K562 (cell line): ENCODE measurements around the gene LAMA5. TPM values are rescaled to one million over a fixed set of nuclear protein-coding genes. Genes with fewer than 3 reads are reported as not detected.
A peak's percentile ranks its signal among the peaks of the same experiment; 100 is the strongest.

ENCODE experiments used
- DDX20 ChIP-seq: fragments of 450-650 bp; IDR thresholded peaks from 2 replicates; pipeline ENCODE4 v1.6.1; 2016; ENCODE audit warnings: missing genetic modification characterization, low read depth, mild to moderate bottlenecking, missing compliant biosample characterization, moderate library complexity
- ETV6 ChIP-seq, 3 experiments: fragments of 150-350 bp in 1 of 3; sonication (generic) in 1 of 3; formaldehyde crosslinking in 1 of 3; IDR thresholded peaks; 2 replicates each; pipeline versions ENCODE4 v1.6.1 to v1.8.0; 2014 to 2022; ENCODE audit warnings: borderline replicate concordance in 2 of 3, low read depth in 2 of 3, antibody characterized with exemption in 1 of 3, low read length in 1 of 3, mild to moderate bottlenecking in 1 of 3, missing genetic modification reagents in 1 of 3
- EZH2 ChIP-seq: IDR thresholded peaks from 2 replicates; pipeline ENCODE4 v1.6.1; 2012; ENCODE audit warnings: low read depth, mild to moderate bottlenecking, inconsistent platforms, low read length, borderline replicate concordance
- FOXK1 ChIP-seq: sonication (generic); formaldehyde crosslinking; IDR thresholded peaks from 2 replicates; pipeline ENCODE4 v1.8.0; 2022; ENCODE audit warnings: missing genetic modification reagents, mild to moderate bottlenecking, borderline replicate concordance
- JUND ChIP-seq, 2 experiments: IDR thresholded peaks; 2 replicates in 1 of 2; 3 replicates in 1 of 2; pipeline ENCODE4 v1.6.1; 2011; ENCODE audit warnings: borderline replicate concordance in 2 of 2, low read depth in 2 of 2, low read length in 2 of 2, improper control_type of control experiment in 1 of 2, missing biosample characterization in 1 of 2, missing genetic modification characterization in 1 of 2, missing genetic modification reagents in 1 of 2
- NR2C1 ChIP-seq, 2 experiments: fragments of 450-650 bp; IDR thresholded peaks; 2 replicates each; pipeline ENCODE4 v1.6.1; 2017; ENCODE audit warnings: mild to moderate bottlenecking in 2 of 2, antibody characterized with exemption in 1 of 2, inconsistent platforms in 1 of 2, missing compliant biosample characterization in 1 of 2, missing genetic modification characterization in 1 of 2
- SMAD1 ChIP-seq: fragments of 150-350 bp; IDR thresholded peaks from 2 replicates; pipeline ENCODE4 v1.6.1; 2014; ENCODE audit warnings: low read length, low read depth; ENCODE audit not compliant: partially characterized antibody
- SP1 ChIP-seq: sonication (generic); formaldehyde crosslinking; IDR thresholded peaks from 2 replicates; pipeline ENCODE4 v1.8.1; 2022; ENCODE audit warnings: mild to moderate bottlenecking, missing genetic modification reagents
- TSC22D4 ChIP-seq: fragments of 450-650 bp; IDR thresholded peaks from 2 replicates; pipeline ENCODE4 v1.6.1; 2016; ENCODE audit warnings: missing genetic modification characterization, missing biosample characterization, control low read depth
- XRCC5 ChIP-seq: fragments of 200-400 bp; formaldehyde crosslinking; IDR thresholded peaks from 2 replicates; pipeline ENCODE4 v1.6.1; 2017; ENCODE audit warnings: low read depth, mild to moderate bottlenecking, low read length
- ZNF146 ChIP-seq: IDR thresholded peaks from one replicate; pipeline ENCODE4 v1.6.1; 2018; ENCODE audit warnings: missing compliant biosample characterization; ENCODE audit not compliant: unreplicated experiment
- polyA plus RNA-seq, 8 experiments: library from polyadenylated mRNA; depleted of rRNA in 4 of 8; stranded (reverse) in 5 of 8; unstranded in 3 of 8; fragments of >200 nt; fragmentation: Nextera tagmentation in 2 of 8; fragmentation: Illumina TruSeq in 1 of 8; extraction: Ambion mirVana in 2 of 8; extraction: Trizol in 1 of 8; gene quantifications; 2 replicates each; pipeline versions ENCODE4 v1.2.1 to v1.2.3, GENCODE V29; 2011 to 2014; ENCODE audit warnings: inconsistent platforms in 1 of 8, missing spikeins in 1 of 8
- total RNA-seq, 7 experiments: library from RNA; depleted of rRNA in 6 of 7; stranded (reverse); fragments of >200 nt in 6 of 7; fragmentation: Illumina TruSeq in 2 of 7; extraction: Trizol in 2 of 7; gene quantifications; 2 replicates each; pipeline versions ENCODE4 v1.2.1 to v1.2.3, GENCODE V29; 2011 to 2021; ENCODE audit warnings: low replicate concordance in 1 of 7
- TF ChIP-seq, protein P1 (sequence below): fragments of 450-650 bp; IDR thresholded peaks from 2 replicates; pipeline ENCODE4 v1.6.1; 2016
- TF ChIP-seq, protein P2 (sequence below): sonication (generic); formaldehyde crosslinking; IDR thresholded peaks from 2 replicates; pipeline ENCODE4 v1.8.1; 2022; ENCODE audit warnings: missing genetic modification reagents
- TF ChIP-seq, protein P3 (sequence below): sonication (generic); formaldehyde crosslinking; IDR thresholded peaks from 2 replicates; pipeline ENCODE4 v1.8.0; 2023; ENCODE audit warnings: mild to moderate bottlenecking, missing genetic modification reagents
- TF ChIP-seq, protein P4 (sequence below): fragments of 250-450 bp; sonication (Bioruptor Pico); IDR thresholded peaks from 2 replicates; pipeline ENCODE4 v1.4.0; 2020

Gene LAMA5
- total and polyA plus RNA-seq, 9 of the 15 experiments (the other 6 are each of a cell fraction or from before 2014, with no cell fraction given) = 0.31 to 101 (median 7.8) TPM

DNA sequence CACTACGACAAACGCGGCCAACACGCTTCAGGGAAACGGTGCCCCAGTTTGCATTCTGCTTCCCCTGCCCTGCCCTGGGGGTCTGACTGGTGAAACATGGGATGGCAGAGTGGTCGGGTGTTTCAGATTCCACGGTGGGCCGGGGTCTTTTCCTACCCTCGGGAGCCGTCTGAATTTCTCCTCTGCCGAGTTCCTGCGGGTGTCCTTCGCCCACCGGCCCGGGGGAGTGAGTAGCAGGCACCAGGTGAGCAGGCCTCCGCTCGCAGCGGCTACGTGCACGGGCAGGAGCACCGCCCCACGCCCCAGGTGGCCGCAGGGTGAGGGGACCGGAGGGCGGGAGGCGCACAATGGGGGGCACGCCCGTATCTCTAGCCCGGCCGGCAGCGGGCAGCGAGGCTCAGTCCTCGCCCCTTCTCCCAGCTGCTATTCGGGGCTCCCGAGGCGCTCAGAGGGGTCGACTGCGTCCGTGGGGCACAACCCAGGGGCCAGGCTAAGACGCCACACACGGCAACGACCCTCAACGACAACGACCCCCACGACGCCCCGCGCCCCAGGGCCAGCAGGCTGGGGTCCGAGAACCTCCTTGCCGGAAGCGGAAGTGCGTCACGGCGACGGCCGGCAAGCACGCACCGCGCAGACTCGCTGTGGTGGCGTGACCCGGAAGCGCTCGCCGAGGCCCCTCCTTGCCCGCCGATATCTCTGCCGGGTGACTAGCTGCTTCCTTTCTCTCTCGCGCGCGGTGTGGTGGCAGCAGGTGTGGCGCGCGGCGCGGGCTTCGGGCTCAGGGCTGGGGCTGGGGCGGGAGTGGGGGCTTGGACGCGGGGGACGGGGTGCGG lies 19.5 kb upstream of the LAMA5 start, which contains the start of gene RPS21 (continued):
- TF ChIP-seq, protein P1, sequence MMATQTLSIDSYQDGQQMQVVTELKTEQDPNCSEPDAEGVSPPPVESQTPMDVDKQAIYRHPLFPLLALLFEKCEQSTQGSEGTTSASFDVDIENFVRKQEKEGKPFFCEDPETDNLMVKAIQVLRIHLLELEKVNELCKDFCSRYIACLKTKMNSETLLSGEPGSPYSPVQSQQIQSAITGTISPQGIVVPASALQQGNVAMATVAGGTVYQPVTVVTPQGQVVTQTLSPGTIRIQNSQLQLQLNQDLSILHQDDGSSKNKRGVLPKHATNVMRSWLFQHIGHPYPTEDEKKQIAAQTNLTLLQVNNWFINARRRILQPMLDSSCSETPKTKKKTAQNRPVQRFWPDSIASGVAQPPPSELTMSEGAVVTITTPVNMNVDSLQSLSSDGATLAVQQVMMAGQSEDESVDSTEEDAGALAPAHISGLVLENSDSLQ = peak; percentile 64; the same call in 1 of the 2 replicates
- TF ChIP-seq, protein P2, sequence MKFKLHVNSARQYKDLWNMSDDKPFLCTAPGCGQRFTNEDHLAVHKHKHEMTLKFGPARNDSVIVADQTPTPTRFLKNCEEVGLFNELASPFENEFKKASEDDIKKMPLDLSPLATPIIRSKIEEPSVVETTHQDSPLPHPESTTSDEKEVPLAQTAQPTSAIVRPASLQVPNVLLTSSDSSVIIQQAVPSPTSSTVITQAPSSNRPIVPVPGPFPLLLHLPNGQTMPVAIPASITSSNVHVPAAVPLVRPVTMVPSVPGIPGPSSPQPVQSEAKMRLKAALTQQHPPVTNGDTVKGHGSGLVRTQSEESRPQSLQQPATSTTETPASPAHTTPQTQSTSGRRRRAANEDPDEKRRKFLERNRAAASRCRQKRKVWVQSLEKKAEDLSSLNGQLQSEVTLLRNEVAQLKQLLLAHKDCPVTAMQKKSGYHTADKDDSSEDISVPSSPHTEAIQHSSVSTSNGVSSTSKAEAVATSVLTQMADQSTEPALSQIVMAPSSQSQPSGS (CRISPR knock-in tag) = no peak
- TF ChIP-seq JUND (IDR thresholded peaks at IDR 0.05; ENCODE audit: borderline replicate concordance, low read depth, low read length) = no peak
- no peak; the same call in 2 of the 3 replicates for TF ChIP-seq JUND (tag; IDR thresholded peaks at IDR 0.05; ENCODE audit: borderline replicate concordance, low read depth, low read length)
- TF ChIP-seq SP1 (CRISPR knock-in tag) = peak; percentile 78
- TF ChIP-seq SMAD1 = no peak
- no peak for TF ChIP-seq TSC22D4
- TF ChIP-seq FOXK1 (CRISPR knock-in tag) = no peak
- no peak for TF ChIP-seq XRCC5
- TF ChIP-seq, protein P3, sequence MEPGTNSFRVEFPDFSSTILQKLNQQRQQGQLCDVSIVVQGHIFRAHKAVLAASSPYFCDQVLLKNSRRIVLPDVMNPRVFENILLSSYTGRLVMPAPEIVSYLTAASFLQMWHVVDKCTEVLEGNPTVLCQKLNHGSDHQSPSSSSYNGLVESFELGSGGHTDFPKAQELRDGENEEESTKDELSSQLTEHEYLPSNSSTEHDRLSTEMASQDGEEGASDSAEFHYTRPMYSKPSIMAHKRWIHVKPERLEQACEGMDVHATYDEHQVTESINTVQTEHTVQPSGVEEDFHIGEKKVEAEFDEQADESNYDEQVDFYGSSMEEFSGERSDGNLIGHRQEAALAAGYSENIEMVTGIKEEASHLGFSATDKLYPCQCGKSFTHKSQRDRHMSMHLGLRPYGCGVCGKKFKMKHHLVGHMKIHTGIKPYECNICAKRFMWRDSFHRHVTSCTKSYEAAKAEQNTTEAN (CRISPR knock-in tag) = no peak
- peak; percentile 99 for TF ChIP-seq NR2C1 (IDR thresholded peaks at IDR 0.05)
- TF ChIP-seq NR2C1 (tag; IDR thresholded peaks at IDR 0.05) = peak; percentile 99
- no peak for TF ChIP-seq EZH2
- TF ChIP-seq, protein P4, sequence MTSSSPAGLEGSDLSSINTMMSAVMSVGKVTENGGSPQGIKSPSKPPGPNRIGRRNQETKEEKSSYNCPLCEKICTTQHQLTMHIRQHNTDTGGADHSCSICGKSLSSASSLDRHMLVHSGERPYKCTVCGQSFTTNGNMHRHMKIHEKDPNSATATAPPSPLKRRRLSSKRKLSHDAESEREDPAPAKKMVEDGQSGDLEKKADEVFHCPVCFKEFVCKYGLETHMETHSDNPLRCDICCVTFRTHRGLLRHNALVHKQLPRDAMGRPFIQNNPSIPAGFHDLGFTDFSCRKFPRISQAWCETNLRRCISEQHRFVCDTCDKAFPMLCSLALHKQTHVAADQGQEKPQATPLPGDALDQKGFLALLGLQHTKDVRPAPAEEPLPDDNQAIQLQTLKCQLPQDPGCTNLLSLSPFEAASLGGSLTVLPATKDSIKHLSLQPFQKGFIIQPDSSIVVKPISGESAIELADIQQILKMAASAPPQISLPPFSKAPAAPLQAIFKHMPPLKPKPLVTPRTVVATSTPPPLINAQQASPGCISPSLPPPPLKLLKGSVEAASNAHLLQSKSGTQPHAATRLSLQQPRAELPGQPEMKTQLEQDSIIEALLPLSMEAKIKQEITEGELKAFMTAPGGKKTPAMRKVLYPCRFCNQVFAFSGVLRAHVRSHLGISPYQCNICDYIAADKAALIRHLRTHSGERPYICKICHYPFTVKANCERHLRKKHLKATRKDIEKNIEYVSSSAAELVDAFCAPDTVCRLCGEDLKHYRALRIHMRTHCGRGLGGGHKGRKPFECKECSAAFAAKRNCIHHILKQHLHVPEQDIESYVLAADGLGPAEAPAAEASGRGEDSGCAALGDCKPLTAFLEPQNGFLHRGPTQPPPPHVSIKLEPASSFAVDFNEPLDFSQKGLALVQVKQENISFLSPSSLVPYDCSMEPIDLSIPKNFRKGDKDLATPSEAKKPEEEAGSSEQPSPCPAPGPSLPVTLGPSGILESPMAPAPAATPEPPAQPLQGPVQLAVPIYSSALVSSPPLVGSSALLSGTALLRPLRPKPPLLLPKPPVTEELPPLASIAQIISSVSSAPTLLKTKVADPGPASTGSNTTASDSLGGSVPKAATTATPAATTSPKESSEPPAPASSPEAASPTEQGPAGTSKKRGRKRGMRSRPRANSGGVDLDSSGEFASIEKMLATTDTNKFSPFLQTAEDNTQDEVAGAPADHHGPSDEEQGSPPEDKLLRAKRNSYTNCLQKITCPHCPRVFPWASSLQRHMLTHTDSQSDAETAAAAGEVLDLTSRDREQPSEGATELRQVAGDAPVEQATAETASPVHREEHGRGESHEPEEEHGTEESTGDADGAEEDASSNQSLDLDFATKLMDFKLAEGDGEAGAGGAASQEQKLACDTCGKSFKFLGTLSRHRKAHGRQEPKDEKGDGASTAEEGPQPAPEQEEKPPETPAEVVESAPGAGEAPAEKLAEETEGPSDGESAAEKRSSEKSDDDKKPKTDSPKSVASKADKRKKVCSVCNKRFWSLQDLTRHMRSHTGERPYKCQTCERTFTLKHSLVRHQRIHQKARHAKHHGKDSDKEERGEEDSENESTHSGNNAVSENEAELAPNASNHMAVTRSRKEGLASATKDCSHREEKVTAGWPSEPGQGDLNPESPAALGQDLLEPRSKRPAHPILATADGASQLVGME (CRISPR knock-in tag) = no peak
- no peak for TF ChIP-seq ETV6 (IDR thresholded peaks at IDR 0.05; ENCODE audit: borderline replicate concordance in 1 of 2, low read depth in 2 of 2, low read length in 1 of 2)
- TF ChIP-seq ETV6 (CRISPR knock-in tag; IDR thresholded peaks at IDR 0.05; ENCODE audit: borderline replicate concordance) = no peak
- no peak for TF ChIP-seq DDX20
- TF ChIP-seq ZNF146 (CRISPR knock-in tag) = no peak
